OCI-LY7 (cell line): ENCODE data around the gene RAB32.

ENCODE experiments used
- CTCF ChIP-seq: fragments of 200-600 bp; sonication (generic); conservative IDR thresholded peaks from 2 replicates; pipeline ENCODE4 v1.5.1; 2014; ENCODE audit warnings: mild to moderate bottlenecking, antibody characterized with exemption, low read length, moderate library complexity, mixed read lengths
- EZH2phosphoT487 ChIP-seq: fragments of 200-600 bp; sonication (generic); IDR thresholded peaks from 2 replicates; pipeline ENCODE4 v1.6.1; 2018; ENCODE audit warnings: low read depth, borderline replicate concordance, mild to moderate bottlenecking, mixed run types, antibody characterized with exemption, low read length, moderate library complexity, mixed read lengths

DNA sequence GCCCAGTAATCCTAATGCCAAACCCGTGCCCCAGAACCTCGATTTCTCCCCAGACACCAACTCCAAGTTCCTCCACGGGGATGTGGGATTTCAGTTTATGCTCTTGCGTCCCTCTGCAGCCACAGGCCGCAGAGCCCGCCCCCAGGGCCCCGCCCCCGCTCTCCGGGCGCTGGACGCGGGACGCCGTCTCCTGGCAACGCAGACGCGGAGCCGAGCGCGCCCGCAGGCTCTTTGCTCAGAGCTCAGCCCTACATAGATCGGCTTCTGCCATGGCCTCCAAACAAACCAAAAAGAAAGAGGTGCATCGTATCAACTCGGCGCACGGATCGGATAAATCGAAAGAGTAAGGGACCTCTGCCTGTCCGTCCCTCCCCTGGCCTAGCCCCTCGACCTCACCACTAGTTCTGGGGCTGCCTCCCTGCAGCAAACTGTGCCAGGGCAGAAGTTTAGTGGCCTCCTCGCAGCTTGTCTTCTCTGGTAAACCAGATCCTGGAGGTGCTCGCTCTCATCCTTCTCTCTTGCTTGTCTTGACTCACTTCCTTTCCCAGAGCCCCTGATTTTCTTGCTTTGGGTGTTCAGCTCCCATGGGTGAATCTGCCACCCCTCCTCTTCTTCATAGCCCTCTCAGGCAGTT is 55.3 kb downstream of the RAB32 start, which contains the start of gene ADGB:
- TF ChIP-seq CTCF (no peak), EZH2phosphoT487 (no peak)
